Spleen (tissue), 7 donors: Measurements from ENCODE around the gene ELF5.

ENCODE experiments used
- POLR2A ChIP-seq, 3 donors: fragments of 450-650 bp; IDR thresholded peaks; one replicate each; pipeline ENCODE4 v1.5.1; 2017; ENCODE audit warnings: antibody characterized with exemption in 3 of 3, mild to moderate bottlenecking in 1 of 3
- POLR2AphosphoS5 ChIP-seq, 3 donors: sonication (generic); formaldehyde crosslinking; IDR thresholded peaks; one replicate each; pipeline ENCODE4 v1.5.1; 2017; ENCODE audit warnings: antibody characterized with exemption in 3 of 3
- TF ChIP-seq, protein P1 (sequence below), 11 experiments: fragments of 200-600 bp in 7 of 11; fragments of 450-650 bp in 4 of 11; sonication (generic) in 4 of 11; IDR thresholded peaks in 8 of 11; conservative IDR thresholded peaks in 3 of 11; 1 replicate in 7 of 11; 2 replicates in 4 of 11; pipeline versions ENCODE4 v1.4.0 to v1.8.0; 2016 to 2021; ENCODE audit warnings: antibody characterized with exemption in 11 of 11, inconsistent platforms in 4 of 11, mild to moderate bottlenecking in 1 of 11
- donor health status: DM: no; HTN: no; CAD: no; lungs with moderate emphysema.
- donor health status: DM: no; HTN: no; CAD: no.
- donor health status: DM: no; HTN: no; CAD: no.

DNA sequence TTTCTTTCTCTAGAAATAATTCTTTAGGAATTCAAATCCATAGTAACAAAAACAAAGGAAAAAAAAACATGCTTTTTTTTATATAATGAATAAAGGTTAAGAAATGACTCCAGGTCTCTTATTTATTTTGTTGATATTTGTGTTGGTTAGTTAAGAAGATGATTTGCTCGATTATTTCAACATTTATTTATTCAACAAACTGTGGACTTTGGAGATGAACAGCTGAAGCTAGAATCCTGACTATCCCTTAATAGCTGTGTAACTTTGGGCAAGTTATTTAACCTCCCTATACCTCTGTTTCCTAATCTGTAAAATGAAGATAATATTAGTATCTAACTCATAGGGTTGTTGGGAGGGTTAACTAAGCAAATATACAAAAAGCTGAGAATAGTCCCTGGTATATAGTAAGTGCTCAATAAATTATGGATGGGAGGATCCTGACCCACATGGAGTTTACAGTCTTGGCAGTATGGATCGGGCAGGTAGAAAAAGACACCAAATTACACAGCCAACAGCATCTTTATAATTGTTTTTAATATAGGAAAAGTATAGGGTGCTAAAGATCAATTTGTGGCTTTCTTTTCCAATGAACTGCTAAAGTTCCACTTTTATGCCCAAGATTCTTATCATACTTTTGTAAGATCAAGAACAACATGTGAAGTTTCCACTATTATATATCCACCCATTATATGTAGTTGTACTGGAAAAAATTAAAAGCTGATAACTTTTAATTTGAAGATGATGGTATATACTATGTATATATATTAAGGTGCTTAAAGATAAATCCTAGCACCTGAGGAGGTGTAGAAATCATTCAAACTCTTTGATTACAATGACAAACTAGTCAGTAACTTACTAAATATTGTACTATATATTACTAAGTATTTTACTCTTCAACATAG lies 76.1 kb downstream of the ELF5 start:
- TF ChIP-seq, protein P1, sequence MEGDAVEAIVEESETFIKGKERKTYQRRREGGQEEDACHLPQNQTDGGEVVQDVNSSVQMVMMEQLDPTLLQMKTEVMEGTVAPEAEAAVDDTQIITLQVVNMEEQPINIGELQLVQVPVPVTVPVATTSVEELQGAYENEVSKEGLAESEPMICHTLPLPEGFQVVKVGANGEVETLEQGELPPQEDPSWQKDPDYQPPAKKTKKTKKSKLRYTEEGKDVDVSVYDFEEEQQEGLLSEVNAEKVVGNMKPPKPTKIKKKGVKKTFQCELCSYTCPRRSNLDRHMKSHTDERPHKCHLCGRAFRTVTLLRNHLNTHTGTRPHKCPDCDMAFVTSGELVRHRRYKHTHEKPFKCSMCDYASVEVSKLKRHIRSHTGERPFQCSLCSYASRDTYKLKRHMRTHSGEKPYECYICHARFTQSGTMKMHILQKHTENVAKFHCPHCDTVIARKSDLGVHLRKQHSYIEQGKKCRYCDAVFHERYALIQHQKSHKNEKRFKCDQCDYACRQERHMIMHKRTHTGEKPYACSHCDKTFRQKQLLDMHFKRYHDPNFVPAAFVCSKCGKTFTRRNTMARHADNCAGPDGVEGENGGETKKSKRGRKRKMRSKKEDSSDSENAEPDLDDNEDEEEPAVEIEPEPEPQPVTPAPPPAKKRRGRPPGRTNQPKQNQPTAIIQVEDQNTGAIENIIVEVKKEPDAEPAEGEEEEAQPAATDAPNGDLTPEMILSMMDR (IDR thresholded peaks at IDR 0.05 in 8 of 11, conservative IDR thresholded peaks at IDR 0.05 in 3 of 11), result no peak
- no peak for TF ChIP-seq POLR2A (IDR thresholded peaks at IDR 0.05)
- no peak for TF ChIP-seq POLR2AphosphoS5 (IDR thresholded peaks at IDR 0.05)
